IMR-90 (cell line): ENCODE measurements around the gene MMP14. TPM values are rescaled to one million over a fixed set of nuclear protein-coding genes. Genes with fewer than 3 reads are reported as not detected.

ENCODE experiments used
- ATAC-seq: fragments of 200-7000 bp; cut with Tn5 transposase; 2 replicates; pipeline ENCODE4 v1.9.1; 2020; ENCODE audit warnings: low read depth, mild to moderate bottlenecking, moderate library complexity
- BruUV-seq: library from RNA; stranded (reverse); fragments of 400-500 nt; replicated peaks from 2 replicates; lab custom pipeline; 2021; lab: Mats Ljungman, UMichigan
- CTCF ChIA-PET: fragments of 300-600 bp; formaldehyde crosslinking; extraction: SDS; loops from one replicate; lab custom pipeline; 2021; ENCODE audit warnings: antibody characterized with exemption; lab: Yijun Ruan, JAX
- POLR2A ChIA-PET: fragments of 300-600 bp; sonication (Branson Sonifier 250); formaldehyde crosslinking; loops from one replicate; lab custom pipeline; 2022; ENCODE audit warnings: antibody characterized with exemption; ENCODE audit not compliant: unreplicated experiment; lab: Charles Lee
- DNase-seq: peaks from one replicate; pipeline ENCODE4 v3.0.0; 2013
- H2AFZ ChIP-seq: replicated peaks from 2 replicates; pipeline ENCODE3; 2013; ENCODE audit warnings: low read length, mild to moderate bottlenecking; ENCODE audit not compliant: poor library complexity
- H2AK5ac ChIP-seq: 2 replicates; pipeline ENCODE4 v1.6.1; 2013; ENCODE audit warnings: low read depth, low read length, inconsistent platforms
- H2AK9ac ChIP-seq: replicated peaks from 2 replicates; pipeline ENCODE3; 2013; ENCODE audit warnings: mild to moderate bottlenecking, low read depth, low read length, moderate library complexity; ENCODE audit not compliant: poor library complexity
- H2BK120ac ChIP-seq: 2 replicates; pipeline ENCODE4 v1.6.1; 2013; ENCODE audit warnings: low read depth, low read length, inconsistent platforms
- H2BK15ac ChIP-seq: 3 replicates; pipeline ENCODE4 v1.6.1; 2013; ENCODE audit warnings: low read depth, low read length, inconsistent platforms
- H2BK20ac ChIP-seq: 2 replicates; pipeline ENCODE4 v1.6.1; 2013; ENCODE audit warnings: low read depth, mild to moderate bottlenecking, inconsistent platforms, low read length, moderate library complexity
- H2BK5ac ChIP-seq: 2 replicates; pipeline ENCODE4 v1.6.1; 2013; ENCODE audit warnings: mild to moderate bottlenecking, low read depth, low read length, inconsistent platforms; ENCODE audit not compliant: poor library complexity, severe bottlenecking
- H3K14ac ChIP-seq: replicated peaks from 2 replicates; pipeline ENCODE4 v1.6.1; 2013; ENCODE audit warnings: low read depth, low read length, inconsistent platforms
- H3K18ac ChIP-seq: 2 replicates; pipeline ENCODE4 v1.6.1; 2013; ENCODE audit warnings: low read depth, low read length, control low read depth
- H3K23ac ChIP-seq: 2 replicates; pipeline ENCODE4 v1.6.1; 2013; ENCODE audit warnings: low read depth, low read length, inconsistent platforms
- H3K27ac ChIP-seq: 2 replicates; pipeline ENCODE4 v1.5.1; 2013; ENCODE audit warnings: mild to moderate bottlenecking, control low read depth, low read length; ENCODE audit not compliant: insufficient read depth
- H3K27me3 ChIP-seq: 2 replicates; pipeline ENCODE4 v1.6.1; 2013; ENCODE audit warnings: low read length; ENCODE audit not compliant: control insufficient read depth, insufficient read depth
- H3K36me3 ChIP-seq: 2 replicates; pipeline ENCODE4 v1.6.1; 2013; ENCODE audit warnings: low read length, mixed read lengths; ENCODE audit not compliant: control insufficient read depth, insufficient read depth
- H3K4ac ChIP-seq: 2 replicates; pipeline ENCODE4 v1.6.1; 2013; ENCODE audit warnings: low read depth, low read length, inconsistent platforms
- H3K4me1 ChIP-seq: 2 replicates; pipeline ENCODE4 v1.6.1; 2013; ENCODE audit warnings: low read length, mixed read lengths; ENCODE audit not compliant: control insufficient read depth, insufficient read depth
- H3K4me2 ChIP-seq: 2 replicates; pipeline ENCODE4 v1.6.1; 2013; ENCODE audit warnings: low read depth, mild to moderate bottlenecking, control low read depth, low read length, moderate library complexity
- H3K4me3 ChIP-seq: 2 replicates; pipeline ENCODE4 v1.5.1; 2013; ENCODE audit warnings: low read depth, mild to moderate bottlenecking, control low read depth, low read length, moderate library complexity; ENCODE audit not compliant: insufficient read depth
- H3K56ac ChIP-seq: 2 replicates; pipeline ENCODE4 v1.6.1; 2013; ENCODE audit warnings: low read length, inconsistent platforms; ENCODE audit not compliant: insufficient read depth; ENCODE audit errors: extremely low read depth
- H3K79me1 ChIP-seq, 2 experiments: 2 replicates each; pipeline ENCODE4 v1.6.1; 2013; ENCODE audit warnings: low read length in 2 of 2, inconsistent platforms in 1 of 2, low read depth in 1 of 2
- H3K9ac ChIP-seq: 2 replicates; pipeline ENCODE4 v1.6.1; 2013; ENCODE audit warnings: low read depth, low read length, control low read depth
- H3K9me1 ChIP-seq: 2 replicates; pipeline ENCODE4 v1.6.1; 2013; ENCODE audit warnings: low read length, inconsistent platforms; ENCODE audit not compliant: insufficient read depth
- H3K9me3 ChIP-seq: 2 replicates; pipeline ENCODE4 v1.6.1; 2013; ENCODE audit warnings: low read length; ENCODE audit not compliant: control insufficient read depth, insufficient read depth
- H4K20me1 ChIP-seq: 2 replicates; pipeline ENCODE4 v1.6.1; 2013; ENCODE audit warnings: low read length, inconsistent platforms; ENCODE audit not compliant: insufficient read depth
- H4K5ac ChIP-seq: 2 replicates; pipeline ENCODE4 v1.6.1; 2013; ENCODE audit warnings: mild to moderate bottlenecking, low read depth, low read length, control low read depth
- H4K8ac ChIP-seq, 2 experiments: 2 replicates each; pipeline ENCODE4 v1.6.1; 2013; ENCODE audit warnings: low read depth in 2 of 2, low read length in 2 of 2, control low read depth in 1 of 2, inconsistent platforms in 1 of 2
- H4K91ac ChIP-seq: 2 replicates; pipeline ENCODE4 v1.6.1; 2013; ENCODE audit warnings: low read depth, low read length, inconsistent platforms; ENCODE audit not compliant: insufficient read depth
- BHLHE40 ChIP-seq: fragments of 150-350 bp; IDR thresholded peaks from 2 replicates; pipeline ENCODE4 v1.6.1; 2016; ENCODE audit warnings: mild to moderate bottlenecking, low read depth, low read length
- CEBPB ChIP-seq: IDR thresholded peaks from 2 replicates; pipeline ENCODE4 v1.6.1; 2012; ENCODE audit warnings: low read depth, low read length, improper control_type of control experiment
- CHD1 ChIP-seq: IDR thresholded peaks from 2 replicates; pipeline ENCODE4 v1.6.1; 2012; ENCODE audit warnings: low read depth, low read length, improper control_type of control experiment
- CTCF ChIP-seq: conservative IDR thresholded peaks from 2 replicates; pipeline ENCODE4 v1.5.1; 2012; ENCODE audit warnings: mild to moderate bottlenecking, low read depth, low read length, improper control_type of control experiment
- ELK1 ChIP-seq: fragments of 150-350 bp; IDR thresholded peaks from 2 replicates; pipeline ENCODE4 v1.6.1; 2016; ENCODE audit warnings: low read depth, mild to moderate bottlenecking, low read length, moderate library complexity, borderline replicate concordance
- FOS ChIP-seq: fragments of 150-350 bp; IDR thresholded peaks from 2 replicates; pipeline ENCODE4 v1.6.1; 2016; ENCODE audit warnings: low read depth, low read length
- MAFK ChIP-seq: IDR thresholded peaks from 2 replicates; pipeline ENCODE4 v1.6.1; 2012; ENCODE audit warnings: low read depth, low read length, improper control_type of control experiment
- MAZ ChIP-seq: IDR thresholded peaks from 2 replicates; pipeline ENCODE4 v1.6.1; 2012; ENCODE audit warnings: low read depth, mild to moderate bottlenecking, low read length, improper control_type of control experiment, moderate library complexity, borderline replicate concordance
- MXI1 ChIP-seq: IDR thresholded peaks from 2 replicates; pipeline ENCODE4 v1.6.1; 2012; ENCODE audit warnings: low read depth, mild to moderate bottlenecking, low read length, moderate library complexity, borderline replicate concordance
- NFE2L2 ChIP-seq: fragments of 150-350 bp; IDR thresholded peaks from 2 replicates; pipeline ENCODE4 v1.6.1; 2016; ENCODE audit warnings: low read depth, mild to moderate bottlenecking, low read length
- POLR2A ChIP-seq: IDR thresholded peaks from 2 replicates; pipeline ENCODE4 v1.6.1; 2012; ENCODE audit warnings: mild to moderate bottlenecking, low read depth, low read length
- RAD21 ChIP-seq: IDR thresholded peaks from 2 replicates; pipeline ENCODE4 v1.6.1; 2012; ENCODE audit warnings: low read length, improper control_type of control experiment
- RCOR1 ChIP-seq: IDR thresholded peaks from 2 replicates; pipeline ENCODE4 v1.6.1; 2012; ENCODE audit warnings: mild to moderate bottlenecking, low read length, improper control_type of control experiment; ENCODE audit not compliant: insufficient replicate concordance
- RFX5 ChIP-seq: IDR thresholded peaks from 2 replicates; pipeline ENCODE4 v1.8.0; 2012; ENCODE audit warnings: low read depth, mild to moderate bottlenecking, low read length, moderate library complexity
- USF2 ChIP-seq: fragments of 150-350 bp; IDR thresholded peaks from 2 replicates; pipeline ENCODE4 v1.6.1; 2017; ENCODE audit warnings: mild to moderate bottlenecking, antibody characterized with exemption, low read length, low read depth
- WGBS, 2 experiments: methylation state at CpG; one replicate each; pipeline versions ENCODE4 v1.1.5 to v1.1.7; 2013; ENCODE audit warnings: missing lambda C conversion rate in 2 of 2; ENCODE audit not compliant: insufficient read length in 1 of 2; ENCODE audit errors: extremely low coverage in 2 of 2; 5-methylcytosine and 5-hydroxymethylcytosine counted together
- dilution Hi-C: fragments of 300-500 bp; cut with HindIII; formaldehyde crosslinking; loops from one replicate; pipeline ENCODE4 v1.14.3; 2018; ENCODE audit warnings: low sequenced_read_pairs; ENCODE audit not compliant: unreplicated experiment
- in situ Hi-C: fragments of 300-500 bp; cut with MboI; formaldehyde crosslinking; loops from 3 replicates; pipeline ENCODE4 v1.14.3; 2019; ENCODE audit warnings: low sequenced_read_pairs, inconsistent platforms, mixed read lengths
- intact Hi-C: fragments of 100-400 bp; cut with micrococcal nuclease; formaldehyde crosslinking; loops from 2 replicates; pipeline ENCODE4 v1.10.0; 2022
- polyA plus RNA-seq, 3 experiments: library from polyadenylated mRNA; depleted of rRNA; stranded (reverse); fragments of >200 nt; gene quantifications; 2 replicates each; pipeline ENCODE4 v1.2.3, GENCODE V29; 2012; ENCODE audit warnings: low replicate concordance in 1 of 3
- total RNA-seq: library from RNA; depleted of rRNA; stranded (reverse); fragments of >200 nt; gene quantifications from 2 replicates; pipeline ENCODE4 v1.2.3, GENCODE V29; 2012

MMP14 gene
- total and polyA plus RNA-seq, 2 of the 4 experiments (the other 2 are of a cell fraction): 156 to 315 TPM

- Histone ChIP-seq H3K9ac (peak overlapping the region; percentile 46; the same call in 1 of the 2 replicates), H2AFZ (no peak overlapping the region), H3K36me3 (peaks cover 18% of the 10 kb centered on the region), H3K18ac (peak overlapping the region; percentile 40; the same call in 1 of the 2 replicates), H3K27me3 (no peaks in the 10 kb centered on the region), H3K27ac (peak overlapping the region; percentile 84; the same call in 1 of the 2 replicates), H4K91ac (peak overlapping the region; percentile 2; the same call in 1 of the 2 replicates), H4K20me1 (peaks cover 9% of the 10 kb centered on the region), H2BK20ac (no peak overlapping the region), H2BK120ac (no peak overlapping the region), H2AK9ac (no peak overlapping the region), H3K56ac (0 out of 2 replicates have a peak overlapping the region, but pooled peaks have one; percentile 17), H3K14ac (peak overlapping the region; percentile 53; the same call in 1 of the 2 replicates), H3K4me1 (peaks cover 3% of the 10 kb centered on the region; the same call in 1 of the 2 replicates), H3K9me1 (0 out of 2 replicates have a peak, but pooled peaks cover 3% of the 10 kb centered on the region), H3K4me2 (peak overlapping the region; percentile 98), H3K23ac (peak overlapping the region; percentile 19; the same call in 1 of the 2 replicates), H3K4ac (no peak overlapping the region; the same call in 1 of the 2 replicates), H3K9me3 (no peaks in the 10 kb centered on the region), H3K4me3 (peak overlapping the region; percentile 79), H2BK5ac (peak overlapping the region; percentile 95), H4K5ac (peak overlapping the region; percentile 70; the same call in 1 of the 2 replicates), H3K79me1 (peaks cover 20 to 27% of the 10 kb centered on the region in 2 experiments; a peak in 3 of 4 replicates), H2BK15ac (no peak overlapping the region), H2AK5ac (no peak overlapping the region), H4K8ac (peak overlapping the region; percentile 37 to 79)
- dilution Hi-C loops: no loop called here
- POLR2A ChIA-PET: interaction anchor here (0.6 kb wide), 1 partner anchor 492 kb away, joined by 4 read pairs; no protein-coding TSS in a partner anchor
- WGBS, 2 experiments: no CpG with 5 or more reads among the region's 1 CpG
- no peak for DNase-seq
- BruUV-seq: no TSS peak
- in situ Hi-C loops: loop anchor here (25.0 kb wide), 1 partner anchor 484 kb away; no protein-coding TSS in a partner anchor
- CTCF ChIA-PET: interaction anchor here (0.6 to 1.6 kb wide), 6 partner anchors 11 to 48 kb away, joined by 3 to 7 read pairs (median 3); no protein-coding TSS in a partner anchor
- intact Hi-C loops: loop anchor here (5.0 kb wide), 1 partner anchor 111 kb away; the partner anchor contains the start of gene AJUBA
- ATAC-seq: no peak
- TF ChIP-seq MAZ (no peak), NFE2L2 (no peak), BHLHE40 (no peak), MAFK (no peak), POLR2A (no peak), MXI1 (no peak), RFX5 (no peak), CTCF (no peak), RCOR1 (no peak), RAD21 (no peak), FOS (no peak), CEBPB (no peak), CHD1 (no peak), USF2 (no peak), ELK1 (no peak)
Observed at GRCh38 chr14:22870811-22871223, 34.4 kb downstream of the MMP14 start.
